Trophoblast cell (in vitro differentiated cells and primary cell): Measurements from ENCODE around the gene SART1.

ENCODE experiments used
- DNase-seq, 2 donors: peaks; one replicate each; pipeline ENCODE4 v3.0.0-alpha.2; 2016
- H2AFZ ChIP-seq: 2 replicates; pipeline ENCODE4 v1.6.1; 2013; ENCODE audit warnings: low read length, moderate library complexity, mild to moderate bottlenecking; ENCODE audit not compliant: insufficient read depth, poor library complexity
- H2AK5ac ChIP-seq: 2 replicates; pipeline ENCODE4 v1.6.1; 2013; ENCODE audit warnings: mild to moderate bottlenecking, low read length
- H2BK120ac ChIP-seq: 2 replicates; pipeline ENCODE4 v1.6.1; 2013; ENCODE audit warnings: low read length, mild to moderate bottlenecking, moderate library complexity; ENCODE audit not compliant: insufficient read depth, poor library complexity
- H2BK12ac ChIP-seq: 2 replicates; pipeline ENCODE4 v1.6.1; 2013; ENCODE audit warnings: mild to moderate bottlenecking, low read length, moderate library complexity
- H2BK5ac ChIP-seq: 2 replicates; pipeline ENCODE4 v1.6.1; 2013; ENCODE audit warnings: low read length, low read depth, moderate library complexity, mild to moderate bottlenecking; ENCODE audit not compliant: poor library complexity
- H3K14ac ChIP-seq: 2 replicates; pipeline ENCODE4 v1.6.1; 2013; ENCODE audit warnings: mild to moderate bottlenecking, low read length
- H3K18ac ChIP-seq: 2 replicates; pipeline ENCODE4 v1.6.1; 2013; ENCODE audit warnings: mild to moderate bottlenecking, low read length
- H3K23ac ChIP-seq: 2 replicates; pipeline ENCODE4 v1.6.1; 2013; ENCODE audit warnings: low read length
- H3K27ac ChIP-seq: 2 replicates; pipeline ENCODE4 v1.5.1; 2013; ENCODE audit warnings: low read depth, mild to moderate bottlenecking, inconsistent platforms, low read length, moderate library complexity
- H3K27me3 ChIP-seq: 2 replicates; pipeline ENCODE4 v1.6.1; 2013; ENCODE audit warnings: inconsistent platforms, mild to moderate bottlenecking, low read length, moderate library complexity; ENCODE audit not compliant: insufficient read depth
- H3K36me3 ChIP-seq, 2 experiments: 1 replicate in 1 of 2; 2 replicates in 1 of 2; pipeline ENCODE4 v1.6.1; 2013; ENCODE audit warnings: low read length in 2 of 2, mild to moderate bottlenecking in 2 of 2, moderate library complexity in 1 of 2; ENCODE audit not compliant: insufficient read depth in 2 of 2, control insufficient read depth in 1 of 2
- H3K4ac ChIP-seq: 2 replicates; pipeline ENCODE4 v1.6.1; 2013; ENCODE audit warnings: low read depth, mild to moderate bottlenecking, low read length, moderate library complexity
- H3K4me1 ChIP-seq, 2 experiments: 1 replicate in 1 of 2; 2 replicates in 1 of 2; pipeline ENCODE4 v1.6.1; 2013; ENCODE audit warnings: low read length in 2 of 2, mild to moderate bottlenecking in 2 of 2, moderate library complexity in 1 of 2; ENCODE audit not compliant: insufficient read depth in 2 of 2, control insufficient read depth in 1 of 2
- H3K4me2 ChIP-seq: 2 replicates; pipeline ENCODE4 v1.6.1; 2013; ENCODE audit warnings: inconsistent platforms, mild to moderate bottlenecking, low read length, moderate library complexity
- H3K4me3 ChIP-seq: 2 replicates; pipeline ENCODE4 v1.5.1; 2013; ENCODE audit warnings: mild to moderate bottlenecking, low read depth, low read length, inconsistent platforms
- H3K79me1 ChIP-seq: one replicate; pipeline ENCODE4 v1.6.1; 2013; ENCODE audit warnings: low read length
- H3K79me2 ChIP-seq: 2 replicates; pipeline ENCODE4 v1.6.1; 2013; ENCODE audit warnings: low read length, mild to moderate bottlenecking; ENCODE audit not compliant: control insufficient read depth, insufficient read depth, poor library complexity
- H3K9ac ChIP-seq: 2 replicates; pipeline ENCODE4 v1.6.1; 2013; ENCODE audit warnings: mild to moderate bottlenecking, low read length
- H3K9me3 ChIP-seq: 2 replicates; pipeline ENCODE4 v1.6.1; 2013; ENCODE audit warnings: low read depth, mild to moderate bottlenecking, control low read depth, inconsistent platforms, low read length; ENCODE audit not compliant: insufficient read depth
- H4K12ac ChIP-seq: 2 replicates; pipeline ENCODE4 v1.6.1; 2013; ENCODE audit warnings: low read depth, mild to moderate bottlenecking, low read length, moderate library complexity
- H4K8ac ChIP-seq: 2 replicates; pipeline ENCODE4 v1.6.1; 2013; ENCODE audit warnings: low read depth, mild to moderate bottlenecking, low read length, moderate library complexity
- H4K91ac ChIP-seq: one replicate; pipeline ENCODE4 v1.6.1; 2013; ENCODE audit warnings: low read depth, mild to moderate bottlenecking, low read length, moderate library complexity
- WGBS: extraction: QIAGEN DNeasy Blood & Tissue Kit; methylation state at CpG from one replicate; pipeline ENCODE4 v1.1.7; 2013; ENCODE audit warnings: missing lambda C conversion rate; ENCODE audit not compliant: insufficient read length, insufficient coverage; ENCODE audit errors: extremely low coverage; 5-methylcytosine and 5-hydroxymethylcytosine counted together

Gene SART1

GRCh38 chr11:65915821-65916251 lies 45.7 kb upstream of the SART1 start:
- Histone ChIP-seq H3K9me3 (peaks cover 2% of the 10 kb centered on the region), H3K4me2 (peak overlapping the region; percentile 27), H2AK5ac (no peak overlapping the region), H4K8ac (peak overlapping the region; percentile 43), H2BK12ac (peak overlapping the region; percentile 58), H2BK5ac (peak overlapping the region; percentile 45), H3K18ac (peak overlapping the region; percentile 52), H4K12ac (peak overlapping the region; percentile 16), H3K4ac (peak overlapping the region; percentile 28), H3K79me2 (peaks cover 10% of the 10 kb centered on the region), H3K4me3 (no peak overlapping the region), H3K36me3 (peaks cover 14% of the 10 kb centered on the region in 2 experiments), H3K27me3 (no peaks in the 10 kb centered on the region), H3K9ac (no peak overlapping the region), H3K14ac (peak overlapping the region; percentile 36), H4K91ac (peak overlapping the region; percentile 52), H3K23ac (no peak overlapping the region), H3K4me1 (peaks cover 43 to 46% of the 10 kb centered on the region in 2 experiments), H3K27ac (peak overlapping the region; percentile 79), H2BK120ac (peak overlapping the region; percentile 43), H3K79me1 (peaks cover 19% of the 10 kb centered on the region), H2AFZ (no peak overlapping the region)
- WGBS = no CpG with 5 or more reads among the region's 13 CpGs
- DNase-seq = peak; percentile 90 to 92

GRCh38 chr11:65916391-65916790 lies 45.1 kb upstream of the SART1 start:
- Histone ChIP-seq H3K79me1 (peaks cover 19% of the 10 kb centered on the region), H3K4ac (no peak overlapping the region), H2AFZ (no peak overlapping the region), H3K36me3 (peaks cover 18% of the 10 kb centered on the region in 2 experiments), H3K23ac (no peak overlapping the region), H3K27ac (peak overlapping the region; percentile 79), H3K18ac (no peak overlapping the region), H3K4me1 (peaks cover 43 to 45% of the 10 kb centered on the region in 2 experiments), H4K8ac (no peak overlapping the region), H3K4me2 (no peak overlapping the region), H3K27me3 (no peaks in the 10 kb centered on the region), H2BK120ac (peak overlapping the region; percentile 43), H4K91ac (peak overlapping the region; percentile 52), H3K79me2 (peaks cover 10% of the 10 kb centered on the region), H2AK5ac (no peak overlapping the region), H2BK5ac (no peak overlapping the region), H3K4me3 (no peak overlapping the region), H3K9me3 (peaks cover 2% of the 10 kb centered on the region), H3K9ac (no peak overlapping the region), H3K14ac (peak overlapping the region; percentile 36), H2BK12ac (peak overlapping the region; percentile 35), H4K12ac (no peak overlapping the region)
- WGBS = no CpG with 5 or more reads among the region's 7 CpGs
- DNase-seq = no peak

- no peak for DNase-seq
- no peak overlapping the region for H3K27ac ChIP-seq
- no peak overlapping the region for H3K23ac ChIP-seq
- peak overlapping the region; percentile 1 for H2BK12ac ChIP-seq
- peaks cover 21 to 22% of the 10 kb centered on the region in 2 experiments for H3K36me3 ChIP-seq
- peak overlapping the region; percentile 14 for H3K9ac ChIP-seq
- no peak overlapping the region for H2BK5ac ChIP-seq
- no CpG with 5 or more reads among the region's 3 CpGs for WGBS
- H2BK120ac ChIP-seq = no peak overlapping the region
- no peak overlapping the region for H3K4me2 ChIP-seq
- H3K79me1 ChIP-seq = peaks cover 19% of the 10 kb centered on the region
- peaks cover 40 to 43% of the 10 kb centered on the region in 2 experiments for H3K4me1 ChIP-seq
- peak overlapping the region; percentile 34 for H2AK5ac ChIP-seq
- H3K14ac ChIP-seq = no peak overlapping the region
- no peak overlapping the region for H4K12ac ChIP-seq
- H3K79me2 ChIP-seq = peaks cover 10% of the 10 kb centered on the region
- no peak overlapping the region for H4K8ac ChIP-seq
- H3K4me3 ChIP-seq = peak overlapping the region; percentile 21
- no peak overlapping the region for H2AFZ ChIP-seq
- no peaks in the 10 kb centered on the region for H3K27me3 ChIP-seq
- H3K18ac ChIP-seq = peak overlapping the region; percentile 6
- H3K9me3 ChIP-seq = peaks cover 2% of the 10 kb centered on the region
- peak overlapping the region; percentile 35 for H3K4ac ChIP-seq
- H4K91ac ChIP-seq = no peak overlapping the region
Observed at GRCh38 chr11:65917077-65917433, 44.5 kb upstream of the SART1 start.

GRCh38 chr11:65917434-65918210 lies 43.9 kb upstream of the SART1 start:
- H2AFZ ChIP-seq = peak overlapping the region; percentile 23
- H3K18ac ChIP-seq = peak overlapping the region; percentile 6
- H3K36me3 ChIP-seq = peaks cover 26 to 27% of the 10 kb centered on the region in 2 experiments
- H2BK120ac ChIP-seq = no peak overlapping the region
- peaks cover 39 to 43% of the 10 kb centered on the region in 2 experiments for H3K4me1 ChIP-seq
- DNase-seq = no peak
- peak overlapping the region; percentile 93 for H4K8ac ChIP-seq
- H3K27me3 ChIP-seq = no peaks in the 10 kb centered on the region
- peaks cover 2% of the 10 kb centered on the region for H3K9me3 ChIP-seq
- H2AK5ac ChIP-seq = peak overlapping the region; percentile 11
- H4K91ac ChIP-seq = peak overlapping the region; percentile 95
- peak overlapping the region; percentile 35 for H3K4ac ChIP-seq
- H3K4me2 ChIP-seq = peak overlapping the region; percentile 77
- peaks cover 10% of the 10 kb centered on the region for H3K79me2 ChIP-seq
- H2BK5ac ChIP-seq = no peak overlapping the region
- H3K4me3 ChIP-seq = peak overlapping the region; percentile 88
- peak overlapping the region; percentile 95 for H4K12ac ChIP-seq
- H3K23ac ChIP-seq = no peak overlapping the region
- H3K27ac ChIP-seq = no peak overlapping the region
- peaks cover 19% of the 10 kb centered on the region for H3K79me1 ChIP-seq
- H3K14ac ChIP-seq = peak overlapping the region; percentile 98
- WGBS = no CpG with 5 or more reads among the region's 35 CpGs
- peak overlapping the region; percentile 96 for H3K9ac ChIP-seq
- peak overlapping the region; percentile 25 for H2BK12ac ChIP-seq
